Measurements from ENCODE around the gene CBFB. TPM values are rescaled to one million over a fixed set of nuclear protein-coding genes. Genes with fewer than 3 reads are reported as not detected.

CBFB gene
- polyA plus RNA-seq, 1 donor from 2014 or later, result 32.6 TPM

GRCh38 chr16:67000384-67001351 lies 28.3 kb upstream of the CBFB start:
- Histone ChIP-seq H4K20me1 (ENCODE audit: insufficient read depth) (no peaks in the 10 kb centered on the region), H3K27me3 (ENCODE audit: insufficient read depth, low read depth, low read length) (peaks cover 31% of the 10 kb centered on the region), H3F3A (ENCODE audit: insufficient read depth, low read length, poor library complexity, severe bottlenecking) (no peaks in the 10 kb centered on the region), H3K9ac (ENCODE audit: low read length) (peak overlapping the region; percentile 67), H3K36me3 (ENCODE audit: insufficient read depth, low read length) (no peaks in the 10 kb centered on the region), H3K4me3 (ENCODE audit: low read length) (peak overlapping the region; percentile 84), H3K4me2 (ENCODE audit: low read length) (no peak overlapping the region), H2AFZ (ENCODE audit: low read depth, low read length) (peak overlapping the region; percentile 69), H3K9me3 (ENCODE audit: low read length) (no peaks in the 10 kb centered on the region), H3K27ac (ENCODE audit: low read length) (peak overlapping the region; percentile 39), H3K9me2 (ENCODE audit: insufficient read depth, low read length) (no peaks in the 10 kb centered on the region), H3K79me2 (replicated peaks; ENCODE audit: insufficient read depth, low read length) (no peaks in the 10 kb centered on the region)
- no peak for TF ChIP-seq EZH2 (IDR thresholded peaks at IDR 0.05; ENCODE audit: borderline replicate concordance, insufficient read depth, low read length, poor library complexity, severe bottlenecking)
- TF ChIP-seq SMC3 (conservative IDR thresholded peaks at IDR 0.05; ENCODE audit: poor library complexity), result no peak
- no peak for TF ChIP-seq RAD21 (conservative IDR thresholded peaks at IDR 0.05)
- no peak for TF ChIP-seq EP300 (conservative IDR thresholded peaks at IDR 0.05; ENCODE audit: poor library complexity, severe bottlenecking)
- peak; percentile 48 for TF ChIP-seq MXI1 (conservative IDR thresholded peaks at IDR 0.05; ENCODE audit: poor library complexity, severe bottlenecking)
- TF ChIP-seq, protein P1, sequence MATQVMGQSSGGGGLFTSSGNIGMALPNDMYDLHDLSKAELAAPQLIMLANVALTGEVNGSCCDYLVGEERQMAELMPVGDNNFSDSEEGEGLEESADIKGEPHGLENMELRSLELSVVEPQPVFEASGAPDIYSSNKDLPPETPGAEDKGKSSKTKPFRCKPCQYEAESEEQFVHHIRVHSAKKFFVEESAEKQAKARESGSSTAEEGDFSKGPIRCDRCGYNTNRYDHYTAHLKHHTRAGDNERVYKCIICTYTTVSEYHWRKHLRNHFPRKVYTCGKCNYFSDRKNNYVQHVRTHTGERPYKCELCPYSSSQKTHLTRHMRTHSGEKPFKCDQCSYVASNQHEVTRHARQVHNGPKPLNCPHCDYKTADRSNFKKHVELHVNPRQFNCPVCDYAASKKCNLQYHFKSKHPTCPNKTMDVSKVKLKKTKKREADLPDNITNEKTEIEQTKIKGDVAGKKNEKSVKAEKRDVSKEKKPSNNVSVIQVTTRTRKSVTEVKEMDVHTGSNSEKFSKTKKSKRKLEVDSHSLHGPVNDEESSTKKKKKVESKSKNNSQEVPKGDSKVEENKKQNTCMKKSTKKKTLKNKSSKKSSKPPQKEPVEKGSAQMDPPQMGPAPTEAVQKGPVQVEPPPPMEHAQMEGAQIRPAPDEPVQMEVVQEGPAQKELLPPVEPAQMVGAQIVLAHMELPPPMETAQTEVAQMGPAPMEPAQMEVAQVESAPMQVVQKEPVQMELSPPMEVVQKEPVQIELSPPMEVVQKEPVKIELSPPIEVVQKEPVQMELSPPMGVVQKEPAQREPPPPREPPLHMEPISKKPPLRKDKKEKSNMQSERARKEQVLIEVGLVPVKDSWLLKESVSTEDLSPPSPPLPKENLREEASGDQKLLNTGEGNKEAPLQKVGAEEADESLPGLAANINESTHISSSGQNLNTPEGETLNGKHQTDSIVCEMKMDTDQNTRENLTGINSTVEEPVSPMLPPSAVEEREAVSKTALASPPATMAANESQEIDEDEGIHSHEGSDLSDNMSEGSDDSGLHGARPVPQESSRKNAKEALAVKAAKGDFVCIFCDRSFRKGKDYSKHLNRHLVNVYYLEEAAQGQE (IDR thresholded peaks at IDR 0.05; ENCODE audit: borderline replicate concordance), result no peak
- TF ChIP-seq TAF1 (IDR thresholded peaks at IDR 0.05; ENCODE audit: low read depth), result peak; percentile 22
- TF ChIP-seq POLR2AphosphoS5 (IDR thresholded peaks at IDR 0.05), result peak; percentile 8
- TF ChIP-seq, protein P2, sequence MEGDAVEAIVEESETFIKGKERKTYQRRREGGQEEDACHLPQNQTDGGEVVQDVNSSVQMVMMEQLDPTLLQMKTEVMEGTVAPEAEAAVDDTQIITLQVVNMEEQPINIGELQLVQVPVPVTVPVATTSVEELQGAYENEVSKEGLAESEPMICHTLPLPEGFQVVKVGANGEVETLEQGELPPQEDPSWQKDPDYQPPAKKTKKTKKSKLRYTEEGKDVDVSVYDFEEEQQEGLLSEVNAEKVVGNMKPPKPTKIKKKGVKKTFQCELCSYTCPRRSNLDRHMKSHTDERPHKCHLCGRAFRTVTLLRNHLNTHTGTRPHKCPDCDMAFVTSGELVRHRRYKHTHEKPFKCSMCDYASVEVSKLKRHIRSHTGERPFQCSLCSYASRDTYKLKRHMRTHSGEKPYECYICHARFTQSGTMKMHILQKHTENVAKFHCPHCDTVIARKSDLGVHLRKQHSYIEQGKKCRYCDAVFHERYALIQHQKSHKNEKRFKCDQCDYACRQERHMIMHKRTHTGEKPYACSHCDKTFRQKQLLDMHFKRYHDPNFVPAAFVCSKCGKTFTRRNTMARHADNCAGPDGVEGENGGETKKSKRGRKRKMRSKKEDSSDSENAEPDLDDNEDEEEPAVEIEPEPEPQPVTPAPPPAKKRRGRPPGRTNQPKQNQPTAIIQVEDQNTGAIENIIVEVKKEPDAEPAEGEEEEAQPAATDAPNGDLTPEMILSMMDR (IDR thresholded peaks at IDR 0.05; ENCODE audit: poor library complexity, severe bottlenecking), result no peak

GRCh38 chr16:67001726-67002125 lies 27.2 kb upstream of the CBFB start:
- no peaks in the 10 kb centered on the region for H3K79me2 ChIP-seq (replicated peaks; ENCODE audit: insufficient read depth, low read length)
- no peaks in the 10 kb centered on the region for H3F3A ChIP-seq (ENCODE audit: insufficient read depth, low read length, poor library complexity, severe bottlenecking)
- TF ChIP-seq EP300 (conservative IDR thresholded peaks at IDR 0.05; ENCODE audit: poor library complexity, severe bottlenecking) (no peak), POLR2AphosphoS5 (IDR thresholded peaks at IDR 0.05) (no peak), EZH2 (IDR thresholded peaks at IDR 0.05; ENCODE audit: borderline replicate concordance, insufficient read depth, low read length, poor library complexity, severe bottlenecking) (no peak), RAD21 (conservative IDR thresholded peaks at IDR 0.05) (no peak), SMC3 (conservative IDR thresholded peaks at IDR 0.05; ENCODE audit: poor library complexity) (no peak), TAF1 (IDR thresholded peaks at IDR 0.05; ENCODE audit: low read depth) (no peak)
- TF ChIP-seq, protein P2 (IDR thresholded peaks at IDR 0.05; ENCODE audit: poor library complexity, severe bottlenecking), result no peak
- no peak overlapping the region for H3K4me2 ChIP-seq (ENCODE audit: low read length)
- no peak overlapping the region for H3K27ac ChIP-seq (ENCODE audit: low read length)
- no peak overlapping the region for H3K9ac ChIP-seq (ENCODE audit: low read length)
- H3K9me3 ChIP-seq (ENCODE audit: low read length), result no peaks in the 10 kb centered on the region
- peak overlapping the region; percentile 84 for H3K4me3 ChIP-seq (ENCODE audit: low read length)
- no peak overlapping the region for H2AFZ ChIP-seq (ENCODE audit: low read depth, low read length)
- no peaks in the 10 kb centered on the region for H4K20me1 ChIP-seq (ENCODE audit: insufficient read depth)
- no peaks in the 10 kb centered on the region for H3K9me2 ChIP-seq (ENCODE audit: insufficient read depth, low read length)
- peaks cover 31% of the 10 kb centered on the region for H3K27me3 ChIP-seq (ENCODE audit: insufficient read depth, low read depth, low read length)
- H3K36me3 ChIP-seq (ENCODE audit: insufficient read depth, low read length), result no peaks in the 10 kb centered on the region
